Hematopoietic multipotent progenitor cell treated with erythropoietin and hydrocortisone succinate and interleukin-3 and kit ligand, for 6 days (in vitro differentiated cells): ENCODE measurements around the gene DENND10.
"Not testable (repeated sequence)": the region's sequence is repeated elsewhere in the genome, so short reads cannot be mapped to it uniquely, and the experiment has no call there.

Experiments
- DNase-seq: peaks from one replicate; pipeline ENCODE4 v3.0.0-alpha.2; 2015

The DENND10 gene

DNA sequence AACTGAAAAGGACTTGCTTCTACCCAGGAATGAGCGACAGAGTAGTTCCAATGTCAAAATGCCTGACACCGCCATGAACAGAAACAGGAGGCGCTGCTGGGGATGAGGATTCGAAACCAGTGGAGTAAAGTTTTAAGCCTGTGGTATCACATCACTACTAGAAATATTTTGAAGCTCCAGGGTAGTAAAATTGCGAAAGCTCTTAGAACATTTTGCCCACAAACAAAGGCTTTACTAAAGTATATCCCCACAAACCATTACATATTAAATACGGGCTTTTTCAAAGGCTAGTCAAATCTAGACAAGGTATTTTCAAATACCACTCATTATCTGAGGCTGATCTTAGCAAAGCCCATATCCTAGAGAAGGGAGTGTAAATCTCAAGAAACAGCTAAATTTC is 72.3 kb downstream of the DENND10 start:
- DNase-seq = no peak

DNA sequence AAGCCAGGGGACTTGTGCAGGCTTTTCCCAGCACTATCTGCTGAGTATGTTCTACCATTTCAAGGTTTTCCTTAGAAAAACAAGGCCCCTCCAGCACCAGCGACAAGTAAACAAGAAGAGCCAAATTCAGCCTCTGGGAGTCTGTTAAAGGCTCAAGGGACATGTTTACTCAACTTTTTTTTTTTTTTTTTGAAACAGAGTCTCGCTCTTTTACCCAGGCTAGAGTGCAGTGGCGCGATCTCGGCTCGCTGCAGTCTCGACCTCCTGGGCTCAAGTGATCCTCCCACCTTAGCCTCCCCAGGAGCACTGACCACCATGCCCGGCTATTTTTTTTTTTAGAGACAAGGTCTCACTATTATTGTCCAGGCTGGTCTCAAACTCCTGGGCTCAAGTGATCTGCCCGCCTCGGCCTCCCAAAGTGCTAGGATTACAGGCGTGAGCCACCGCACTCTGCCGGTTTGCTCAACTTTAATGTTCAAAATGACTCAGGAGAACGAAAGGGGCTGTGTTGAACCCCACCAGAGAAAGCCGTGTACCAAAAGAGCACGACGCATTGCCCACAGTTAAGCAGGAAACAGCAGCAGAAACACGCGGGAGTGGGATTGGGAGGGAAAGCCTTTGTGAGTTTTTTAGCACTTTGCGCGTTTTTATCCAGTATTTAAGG is 73.9 kb downstream of the DENND10 start:
- DNase-seq = no peak

DNA sequence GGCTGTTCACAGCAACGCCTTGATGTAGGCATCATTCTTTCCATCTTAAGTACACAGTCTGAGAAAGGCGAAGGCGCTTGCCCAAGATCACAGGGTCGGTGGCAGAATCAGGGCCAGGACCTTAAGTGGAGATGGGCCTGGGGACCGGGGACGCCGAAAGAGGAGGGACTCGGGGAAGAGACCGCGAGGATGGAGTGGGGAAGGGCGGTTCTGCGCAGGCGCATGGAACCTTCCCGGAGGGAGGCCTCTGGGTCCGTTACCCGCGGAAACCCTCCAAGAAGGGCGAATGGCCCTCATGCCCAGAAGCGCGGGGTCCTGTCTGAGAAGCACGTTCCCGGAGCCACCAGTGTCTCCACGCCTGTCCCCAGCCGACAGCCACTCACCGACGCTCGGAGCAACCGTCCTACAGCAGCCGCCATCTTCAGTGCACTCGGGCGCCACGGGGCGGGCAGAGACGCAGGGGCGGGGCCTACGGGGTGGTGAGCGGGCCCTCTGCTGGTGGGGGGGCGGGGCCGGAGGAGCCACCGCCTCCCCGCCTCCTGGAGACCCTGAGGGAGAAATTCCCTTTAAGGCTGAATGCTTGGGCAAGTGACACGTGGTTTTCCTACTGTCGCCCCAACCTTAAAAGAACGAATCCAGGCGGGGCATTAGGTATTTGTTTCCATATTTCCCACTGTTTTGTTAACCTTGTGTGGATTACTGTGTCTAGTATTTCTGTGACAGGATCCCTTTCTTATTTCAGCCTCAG is 74.6 kb downstream of the DENND10 start, which contains the start of gene PRDX3:
Gene PRDX3 (minus strand): TSS at position 441 of the 748 bp plus-strand sequence. CDS start 22 bp downstream, at position 419.
- DNase-seq = peak; percentile 96

DNA sequence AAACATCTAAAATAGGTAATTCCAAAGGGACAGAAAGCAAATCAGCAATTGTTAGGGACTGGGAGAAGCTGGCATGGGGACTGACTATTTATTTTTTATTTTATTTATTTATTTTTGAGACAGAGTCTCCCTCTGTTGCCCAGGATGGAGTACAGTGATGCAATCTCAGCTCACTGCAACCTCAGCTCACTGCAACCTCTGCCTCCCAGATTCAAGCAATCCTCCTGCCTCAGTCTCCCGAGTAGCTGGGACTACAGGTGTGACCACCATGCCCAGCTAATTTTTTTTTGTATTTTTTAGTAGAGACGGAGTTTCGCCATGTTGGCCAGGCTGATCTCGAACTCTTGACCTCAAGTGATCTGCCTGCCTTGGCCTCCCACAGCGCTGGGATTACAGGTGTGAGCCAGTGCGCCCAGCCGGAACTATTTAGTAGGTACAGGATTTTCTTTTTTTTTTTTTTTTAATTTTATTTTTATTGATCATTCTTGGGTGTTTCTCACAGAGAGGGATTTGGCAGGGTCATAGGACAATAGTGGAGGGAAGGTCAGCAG is 77.0 kb downstream of the DENND10 start:
- DNase-seq = not testable (repeated sequence)

DNA sequence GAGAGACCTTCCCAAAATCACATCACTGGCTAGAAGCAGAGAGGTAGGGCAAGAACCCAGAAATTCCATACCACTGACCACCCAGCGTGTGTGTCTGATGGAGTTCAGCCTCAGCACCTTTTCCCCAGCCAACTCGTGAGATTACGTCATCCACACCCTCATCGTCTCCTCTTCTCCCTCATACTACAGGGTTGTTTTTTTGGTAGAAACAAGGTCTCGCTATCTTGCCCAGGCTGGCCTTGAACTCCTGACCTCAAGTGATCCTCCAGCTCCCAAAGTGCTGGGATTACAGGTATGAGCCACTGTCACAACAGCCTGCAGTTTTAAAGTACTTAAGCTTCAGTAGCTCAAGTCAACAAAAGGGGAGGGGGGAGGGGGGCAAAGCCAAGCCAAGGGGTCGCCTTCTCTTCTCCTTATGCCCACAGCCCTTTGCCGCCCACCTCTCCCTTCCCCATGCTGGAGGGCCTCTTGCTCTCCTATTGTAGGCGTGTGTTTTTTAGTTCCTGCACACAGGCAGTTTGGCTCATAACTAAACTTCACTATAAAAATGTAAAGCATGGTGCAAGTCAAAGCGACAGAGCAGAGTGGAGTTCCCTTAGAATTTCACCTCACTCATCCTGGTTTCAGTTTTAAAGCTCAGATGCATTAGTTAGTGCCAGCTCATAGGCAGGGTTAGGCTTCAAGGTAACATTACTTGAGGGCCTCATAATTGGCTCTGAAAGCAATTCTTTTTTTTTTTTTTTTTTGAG is 79.9 kb downstream of the DENND10 start:
- no peak for DNase-seq
